Left ventricle myocardium inferior (tissue), 1 donor: ENCODE data around the gene PTPRT. TPM values are rescaled to one million over a fixed set of nuclear protein-coding genes. Genes with fewer than 3 reads are reported as not detected.

Source experiments
- DNase-seq: peaks from one replicate; pipeline ENCODE4 v3.0.0-alpha.2; 2020
- H3K27ac ChIP-seq: fragments of 200-600 bp; replicated peaks from 2 replicates; pipeline ENCODE4 v1.8.0; 2021
- H3K27me3 ChIP-seq: fragments of 200-600 bp; 2 replicates; pipeline ENCODE4 v1.8.0; 2021; ENCODE audit warnings: low read depth
- H3K36me3 ChIP-seq: fragments of 200-600 bp; 2 replicates; pipeline ENCODE4 v1.8.0; 2021
- H3K4me1 ChIP-seq: fragments of 200-600 bp; 2 replicates; pipeline ENCODE4 v1.8.0; 2021
- H3K4me3 ChIP-seq: fragments of 200-600 bp; 2 replicates; pipeline ENCODE4 v1.8.0; 2021; ENCODE audit warnings: mild to moderate bottlenecking, moderate library complexity
- H3K9me3 ChIP-seq: fragments of 200-600 bp; replicated peaks from 2 replicates; pipeline ENCODE4 v1.8.0; 2021
- CTCF ChIP-seq: fragments of 200-600 bp; IDR thresholded peaks from 2 replicates; pipeline ENCODE4 v1.8.0; 2021; ENCODE audit warnings: antibody characterized with exemption, mild to moderate bottlenecking, borderline replicate concordance
- intact Hi-C: fragments of 100-400 bp; cut with micrococcal nuclease; formaldehyde crosslinking; loops from one replicate; pipeline ENCODE4 v1.11.0; 2022
- total RNA-seq: library from RNA; stranded (reverse); fragmentation: NEBNext Ultra II Directional; extraction: Animal tissue kit (Norgen Biotek cat#: 25700); gene quantifications from one replicate; pipeline ENCODE4 v1.2.1, GENCODE V29; 2021
- donor health status: DM: no; HTN: yes; CAD: no; lungs with severe emphysema.

PTPRT gene
- total RNA-seq, 1 donor from 2014 or later = 0.08 TPM

DNA sequence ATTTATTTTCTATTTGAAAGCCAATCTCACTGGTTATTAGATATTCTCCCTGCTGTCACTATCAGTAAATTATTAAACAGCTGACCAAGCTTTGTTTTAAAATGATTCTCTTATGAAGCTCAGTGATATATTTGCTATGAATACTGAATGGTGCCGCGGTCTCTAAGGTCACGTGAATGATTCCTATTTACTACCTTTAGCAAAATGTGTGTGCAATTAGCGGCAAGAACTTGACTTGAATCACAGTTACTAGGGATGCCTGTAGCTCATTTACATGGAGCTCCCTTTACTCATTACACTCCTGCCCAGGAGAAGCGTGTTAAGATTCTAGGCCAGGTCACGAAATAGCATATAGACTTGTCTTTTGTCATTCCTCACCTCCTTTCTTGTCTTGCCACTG lies 12.4 kb upstream of the PTPRT start:
- TF ChIP-seq CTCF = no peak
- intact Hi-C loops = no loop called here

GRCh38 chr20:43198607-43199006 lies 8.9 kb upstream of the PTPRT start:
- H3K4me3 ChIP-seq = no peak overlapping the region
- H3K4me1 ChIP-seq = no peaks in the 10 kb centered on the region
- no peak for TF ChIP-seq CTCF
- H3K36me3 ChIP-seq = no peaks in the 10 kb centered on the region
- no peak for DNase-seq
- H3K9me3 ChIP-seq = no peaks in the 10 kb centered on the region
- intact Hi-C loops = no loop called here
- peaks cover 42% of the 10 kb centered on the region for H3K27me3 ChIP-seq
- no peak overlapping the region for H3K27ac ChIP-seq

More for the DNA sequence above, 12.4 kb upstream of the PTPRT start:
- Histone ChIP-seq H3K27ac (no peak overlapping the region), H3K9me3 (peaks cover 3% of the 10 kb centered on the region), H3K27me3 (peaks cover 18% of the 10 kb centered on the region), H3K4me1 (no peaks in the 10 kb centered on the region), H3K36me3 (no peaks in the 10 kb centered on the region), H3K4me3 (no peak overlapping the region)
- no peak for DNase-seq

DNA sequence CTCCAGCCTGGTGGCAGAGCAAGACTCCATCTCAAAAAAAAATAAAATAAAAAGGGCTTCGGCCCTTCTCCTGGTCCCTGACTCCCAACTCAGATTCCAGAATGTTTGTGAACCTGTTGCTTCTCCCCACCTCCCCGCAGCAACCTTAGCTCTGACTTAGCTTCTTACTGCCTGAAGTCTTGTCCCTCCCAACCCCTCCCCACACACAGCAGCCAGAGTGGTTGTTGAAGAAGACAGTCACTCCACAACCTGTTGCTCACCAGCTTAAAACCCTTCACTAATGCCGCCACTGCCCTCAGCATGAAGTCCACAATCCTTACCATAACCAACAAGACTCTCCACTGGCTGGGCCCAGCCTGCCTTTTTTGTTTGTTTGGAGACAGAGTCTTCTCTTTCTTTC lies 6.5 kb upstream of the PTPRT start:
- intact Hi-C loops = no loop called here
- no peak overlapping the region for H3K27ac ChIP-seq
- no peaks in the 10 kb centered on the region for H3K9me3 ChIP-seq
- H3K36me3 ChIP-seq = no peaks in the 10 kb centered on the region
- H3K4me1 ChIP-seq = no peaks in the 10 kb centered on the region
- H3K4me3 ChIP-seq = no peak overlapping the region
- H3K27me3 ChIP-seq = peaks cover 66% of the 10 kb centered on the region
- no peak for TF ChIP-seq CTCF
- DNase-seq = no peak

GRCh38 chr20:43194137-43194536 lies 4.4 kb upstream of the PTPRT start:
- Histone ChIP-seq H3K27me3 (peaks cover 82% of the 10 kb centered on the region), H3K27ac (no peak overlapping the region), H3K4me3 (no peak overlapping the region), H3K4me1 (peaks cover 4% of the 10 kb centered on the region), H3K9me3 (no peaks in the 10 kb centered on the region), H3K36me3 (no peaks in the 10 kb centered on the region)
- DNase-seq = no peak
- intact Hi-C loops = no loop called here
- TF ChIP-seq CTCF = no peak

GRCh38 chr20:43193443-43193842 lies 3.7 kb upstream of the PTPRT start:
- peaks cover 10% of the 10 kb centered on the region for H3K4me1 ChIP-seq
- no peaks in the 10 kb centered on the region for H3K36me3 ChIP-seq
- H3K27me3 ChIP-seq = peaks cover 83% of the 10 kb centered on the region
- H3K4me3 ChIP-seq = no peak overlapping the region
- intact Hi-C loops = no loop called here
- TF ChIP-seq CTCF = no peak
- DNase-seq = no peak
- no peak overlapping the region for H3K27ac ChIP-seq
- no peaks in the 10 kb centered on the region for H3K9me3 ChIP-seq
